ENCODE results near the gene DIS3. TPM values are rescaled to one million over a fixed set of nuclear protein-coding genes. Genes with fewer than 3 reads are reported as not detected.

The DIS3 gene
- total and polyA plus RNA-seq, 2 of the 13 experiments (the other 11 are each of a cell fraction or from before 2014, with no cell fraction given) = 13.2 to 35.0 TPM

DNA sequence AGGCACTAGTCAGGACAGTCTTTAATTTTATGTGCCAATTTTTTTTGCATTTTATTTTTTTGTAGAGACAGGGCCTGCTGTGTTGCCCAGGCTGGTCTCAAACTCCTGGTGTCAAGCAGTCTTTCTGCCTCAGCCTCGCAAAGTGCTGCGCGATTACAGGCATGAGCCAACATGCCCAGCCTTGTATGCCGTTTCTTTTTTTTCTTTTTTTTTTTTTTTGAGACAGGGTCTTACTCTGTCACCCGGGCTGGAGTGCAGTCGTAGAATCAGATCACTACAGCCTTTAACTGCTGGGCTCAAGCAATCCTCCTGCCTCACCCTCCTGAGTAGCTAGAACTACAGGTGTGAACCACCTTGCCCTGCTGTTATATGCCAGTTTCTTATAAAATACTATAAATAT, 27.6 kb downstream of the DIS3 start:
- in situ Hi-C loops (cut with HindIII; ENCODE audit: extremely low pct_ligation_motif_present, low pct_unique_long_range_greater_than_20kb) (no loop called here), intact Hi-C loops (cut with micrococcal nuclease; ENCODE audit: unreplicated experiment) (no loop called here)
- no peaks in the 10 kb centered on the region for H3K4me1 ChIP-seq (ENCODE audit: insufficient read depth, low read length)
- H3K4me3 ChIP-seq (replicated peaks in 1 of 3; ENCODE audit: insufficient read depth in 1 of 3, low read depth in 2 of 3, low read length in 3 of 3) = no peak overlapping the region
- ATAC-seq = no peak
- no peaks in the 10 kb centered on the region for H3K27me3 ChIP-seq (ENCODE audit: control insufficient read depth in 1 of 2, insufficient read depth in 2 of 2, low read length in 2 of 2)
- WGBS (ENCODE audit: low lambda C conversion rate) = 97% methylated on average over 6 of the region's 6 CpGs
- ChIA-PET POLR2A (no interaction called here), CTCF (ENCODE audit: low intra/inter-chr PET ratio, low total read pairs) (no interaction called here)
- no peak for DNase-seq (ENCODE audit: low spot score)
- H3K79me2 ChIP-seq (ENCODE audit: insufficient read depth, low read length) = no peaks in the 10 kb centered on the region
- no peaks in the 10 kb centered on the region for H3K9me3 ChIP-seq (ENCODE audit: low read length)
- BruUV-seq (replicated peaks) = no TSS peak
- H2AFZ ChIP-seq (ENCODE audit: low read length) = no peak overlapping the region
- H3K4me2 ChIP-seq (ENCODE audit: low read depth, low read length) = no peak overlapping the region
- no peak for FAIRE-seq
- H4K20me1 ChIP-seq (ENCODE audit: insufficient read depth, low read length) = no peaks in the 10 kb centered on the region
- H3K36me3 ChIP-seq (replicated peaks in 1 of 2; ENCODE audit: control insufficient read depth in 1 of 2, insufficient read depth in 2 of 2, low read length in 2 of 2) = peaks cover 4 to 48% of the 10 kb centered on the region in 2 experiments
- H3K27ac ChIP-seq (ENCODE audit: extremely low read length, insufficient read depth, low read length) = no peak overlapping the region
- H3K9ac ChIP-seq (ENCODE audit: insufficient read depth, low read depth, low read length) = no peak overlapping the region
- TF ChIP-seq KLF9 (CRISPR knock-in tag; IDR thresholded peaks at IDR 0.05; ENCODE audit: low read depth) (no peak), KMT2A (CRISPR knock-in tag; IDR thresholded peaks at IDR 0.05) (no peak), GFI1 (CRISPR knock-in tag; IDR thresholded peaks at IDR 0.05; ENCODE audit: borderline replicate concordance) (no peak), NONO (IDR thresholded peaks at IDR 0.05) (no peak), NONO (CRISPR knock-in tag; conservative IDR thresholded peaks at IDR 0.05) (no peak), TOE1 (CRISPR knock-in tag; IDR thresholded peaks at IDR 0.05) (no peak), PHF5A (CRISPR knock-in tag; IDR thresholded peaks at IDR 0.05; ENCODE audit: low read depth, unreplicated experiment) (no peak), ZNF790 (CRISPR knock-in tag; IDR thresholded peaks at IDR 0.05; ENCODE audit: borderline replicate concordance) (no peak), HNF4A (CRISPR knock-in tag; IDR thresholded peaks at IDR 0.05) (no peak), GLI4 (CRISPR knock-in tag; IDR thresholded peaks at IDR 0.05; ENCODE audit: borderline replicate concordance) (no peak), YY1 (IDR thresholded peaks at IDR 0.05; ENCODE audit: insufficient read depth, insufficient replicate concordance, low read depth, low read length) (no peak), ZNF367 (CRISPR knock-in tag; IDR thresholded peaks at IDR 0.05; ENCODE audit: borderline replicate concordance) (no peak), EP300 (IDR thresholded peaks at IDR 0.05; ENCODE audit: low read depth in 2 of 2, low read length in 2 of 2) (no peak), EP300 (CRISPR knock-in tag; IDR thresholded peaks at IDR 0.05; ENCODE audit: borderline replicate concordance) (no peak)
- TF ChIP-seq, protein P1, sequence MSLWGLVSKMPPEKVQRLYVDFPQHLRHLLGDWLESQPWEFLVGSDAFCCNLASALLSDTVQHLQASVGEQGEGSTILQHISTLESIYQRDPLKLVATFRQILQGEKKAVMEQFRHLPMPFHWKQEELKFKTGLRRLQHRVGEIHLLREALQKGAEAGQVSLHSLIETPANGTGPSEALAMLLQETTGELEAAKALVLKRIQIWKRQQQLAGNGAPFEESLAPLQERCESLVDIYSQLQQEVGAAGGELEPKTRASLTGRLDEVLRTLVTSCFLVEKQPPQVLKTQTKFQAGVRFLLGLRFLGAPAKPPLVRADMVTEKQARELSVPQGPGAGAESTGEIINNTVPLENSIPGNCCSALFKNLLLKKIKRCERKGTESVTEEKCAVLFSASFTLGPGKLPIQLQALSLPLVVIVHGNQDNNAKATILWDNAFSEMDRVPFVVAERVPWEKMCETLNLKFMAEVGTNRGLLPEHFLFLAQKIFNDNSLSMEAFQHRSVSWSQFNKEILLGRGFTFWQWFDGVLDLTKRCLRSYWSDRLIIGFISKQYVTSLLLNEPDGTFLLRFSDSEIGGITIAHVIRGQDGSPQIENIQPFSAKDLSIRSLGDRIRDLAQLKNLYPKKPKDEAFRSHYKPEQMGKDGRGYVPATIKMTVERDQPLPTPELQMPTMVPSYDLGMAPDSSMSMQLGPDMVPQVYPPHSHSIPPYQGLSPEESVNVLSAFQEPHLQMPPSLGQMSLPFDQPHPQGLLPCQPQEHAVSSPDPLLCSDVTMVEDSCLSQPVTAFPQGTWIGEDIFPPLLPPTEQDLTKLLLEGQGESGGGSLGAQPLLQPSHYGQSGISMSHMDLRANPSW (CRISPR knock-in tag; IDR thresholded peaks at IDR 0.05; ENCODE audit: borderline replicate concordance) = no peak
- TF ChIP-seq, protein P2, sequence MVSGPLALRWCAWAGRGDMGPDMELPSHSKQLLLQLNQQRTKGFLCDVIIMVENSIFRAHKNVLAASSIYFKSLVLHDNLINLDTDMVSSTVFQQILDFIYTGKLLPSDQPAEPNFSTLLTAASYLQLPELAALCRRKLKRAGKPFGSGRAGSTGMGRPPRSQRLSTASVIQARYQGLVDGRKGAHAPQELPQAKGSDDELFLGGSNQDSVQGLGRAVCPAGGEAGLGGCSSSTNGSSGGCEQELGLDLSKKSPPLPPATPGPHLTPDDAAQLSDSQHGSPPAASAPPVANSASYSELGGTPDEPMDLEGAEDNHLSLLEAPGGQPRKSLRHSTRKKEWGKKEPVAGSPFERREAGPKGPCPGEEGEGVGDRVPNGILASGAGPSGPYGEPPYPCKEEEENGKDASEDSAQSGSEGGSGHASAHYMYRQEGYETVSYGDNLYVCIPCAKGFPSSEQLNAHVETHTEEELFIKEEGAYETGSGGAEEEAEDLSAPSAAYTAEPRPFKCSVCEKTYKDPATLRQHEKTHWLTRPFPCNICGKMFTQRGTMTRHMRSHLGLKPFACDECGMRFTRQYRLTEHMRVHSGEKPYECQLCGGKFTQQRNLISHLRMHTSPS (CRISPR knock-in tag; IDR thresholded peaks at IDR 0.05; ENCODE audit: low read depth) = no peak
- TF ChIP-seq, protein P3, sequence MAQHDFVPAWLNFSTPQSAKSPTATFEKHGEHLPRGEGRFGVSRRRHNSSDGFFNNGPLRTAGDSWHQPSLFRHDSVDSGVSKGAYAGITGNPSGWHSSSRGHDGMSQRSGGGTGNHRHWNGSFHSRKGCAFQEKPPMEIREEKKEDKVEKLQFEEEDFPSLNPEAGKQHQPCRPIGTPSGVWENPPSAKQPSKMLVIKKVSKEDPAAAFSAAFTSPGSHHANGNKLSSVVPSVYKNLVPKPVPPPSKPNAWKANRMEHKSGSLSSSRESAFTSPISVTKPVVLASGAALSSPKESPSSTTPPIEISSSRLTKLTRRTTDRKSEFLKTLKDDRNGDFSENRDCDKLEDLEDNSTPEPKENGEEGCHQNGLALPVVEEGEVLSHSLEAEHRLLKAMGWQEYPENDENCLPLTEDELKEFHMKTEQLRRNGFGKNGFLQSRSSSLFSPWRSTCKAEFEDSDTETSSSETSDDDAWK (CRISPR knock-in tag; IDR thresholded peaks at IDR 0.05) = no peak

All from HepG2 (cell line).